ENCODE data around the gene SRGAP1. TPM values are rescaled to one million over a fixed set of nuclear protein-coding genes. Genes with fewer than 3 reads are reported as not detected.

SRGAP1 gene
- total and polyA plus RNA-seq, 2 of the 8 experiments (the other 6 are each of a cell fraction or from before 2014, with no cell fraction given): 3.2 to 7.3 TPM

DNA sequence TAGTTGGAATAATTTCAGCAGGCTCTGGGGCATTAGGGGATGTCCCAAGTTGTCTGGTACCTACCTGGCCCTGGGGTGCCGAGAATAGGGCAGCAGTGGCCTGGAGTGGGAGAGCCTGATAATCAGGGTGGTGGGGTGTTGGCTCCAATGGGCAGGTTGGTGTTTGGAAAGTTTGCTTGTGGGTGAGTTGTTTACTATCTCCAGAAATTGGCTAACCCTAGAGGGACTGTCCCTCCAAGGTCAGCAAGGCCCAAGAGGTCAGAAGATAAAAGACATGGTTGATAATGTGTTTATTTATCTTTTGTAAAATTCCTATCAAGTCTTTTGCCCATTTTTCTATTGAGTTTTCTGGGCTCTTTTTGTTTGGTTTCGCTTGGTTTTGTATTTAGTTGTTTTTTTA, 272.5 kb downstream of the SRGAP1 start (continued):
- TF ChIP-seq CHD7 (IDR thresholded peaks at IDR 0.05; ENCODE audit: insufficient replicate concordance, low read length): no peak
- no peak for TF ChIP-seq RFX5 (IDR thresholded peaks at IDR 0.05; ENCODE audit: borderline replicate concordance, low read depth, low read length)
- TF ChIP-seq ATF2 (IDR thresholded peaks at IDR 0.05; ENCODE audit: low read length): no peak
- no peak for TF ChIP-seq HDAC2 (IDR thresholded peaks at IDR 0.05; ENCODE audit: borderline replicate concordance in 1 of 2, low read depth in 2 of 2, low read length in 2 of 2)
- TF ChIP-seq EZH2 (IDR thresholded peaks at IDR 0.05; ENCODE audit: low read depth, low read length, severe bottlenecking): no peak
- no peak for TF ChIP-seq TCF12 (IDR thresholded peaks at IDR 0.05; ENCODE audit: low read depth, low read length)
